ENCODE data around the gene PLCH1. TPM values are rescaled to one million over a fixed set of nuclear protein-coding genes. Genes with fewer than 3 reads are reported as not detected.

The PLCH1 gene
- total and polyA plus RNA-seq, 10 of the 15 experiments (the other 5 are each of a cell fraction or from before 2014, with no cell fraction given): 0.03 to 0.22 (median 0.04) TPM; not detected in 5

- no peak for TF ChIP-seq NFYB (IDR thresholded peaks at IDR 0.05; ENCODE audit: insufficient read depth, low read depth, low read length)
- no peak for TF ChIP-seq ZZZ3 (IDR thresholded peaks at IDR 0.05; ENCODE audit: control insufficient read depth, insufficient read length, low read depth)
- no peak for TF ChIP-seq MYC (IDR thresholded peaks at IDR 0.05; ENCODE audit: insufficient read depth, insufficient read length, insufficient replicate concordance, low read length, severe bottlenecking)
- TF ChIP-seq TCF12 (IDR thresholded peaks at IDR 0.05; ENCODE audit: low read depth, low read length): no peak
- no peak for TF ChIP-seq STAT3 (IDR thresholded peaks at IDR 0.05; ENCODE audit: low read depth, low read length)
- no peak for TF ChIP-seq BACH1 (IDR thresholded peaks at IDR 0.05; ENCODE audit: borderline replicate concordance)
Measured at GRCh38 chr3:155417119-155417517, 327.8 kb downstream of the PLCH1 start (continued).

GRCh38 chr3:155416500-155417118 is 328.3 kb downstream of the PLCH1 start:
- no peaks in the 10 kb centered on the region for H3K36me3 ChIP-seq (ENCODE audit: control insufficient read depth in 2 of 2, insufficient read depth in 2 of 2, low read length in 1 of 2)
- ChIA-PET RAD21 (ENCODE audit: unreplicated experiment) (interaction anchor here (1.0 kb wide), 1 partner anchor 286 kb away, joined by 3 read pairs; no protein-coding TSS in a partner anchor), POLR2A (no interaction called here), SMC1A (ENCODE audit: uncharacterized antibody, unreplicated experiment) (interaction anchor here (2.1 kb wide), 1 partner anchor 12 kb away, joined by 8 read pairs; no protein-coding TSS in a partner anchor), CTCF (no interaction called here)
- no peak overlapping the region for H3K4me3 ChIP-seq
- ATAC-seq: no peak
- H3K9me3 ChIP-seq (replicated peaks; ENCODE audit: control insufficient read depth, insufficient read depth, low read length): no peaks in the 10 kb centered on the region
- no peaks in the 10 kb centered on the region for H3K79me2 ChIP-seq (ENCODE audit: control insufficient read depth, insufficient read depth, low read length)
- H3K9ac ChIP-seq (ENCODE audit: control insufficient read depth, insufficient read depth, low read length): no peak overlapping the region
- H3K4me2 ChIP-seq (ENCODE audit: control insufficient read depth, insufficient read depth): no peak overlapping the region
- H3K4me1 ChIP-seq (ENCODE audit: control insufficient read depth, insufficient read depth, low read length): no peaks in the 10 kb centered on the region
- no peak overlapping the region for H3K27ac ChIP-seq (ENCODE audit: control insufficient read depth, insufficient read depth)
- WGBS (ENCODE audit: insufficient coverage, insufficient replicate concordance, low lambda C conversion rate, missing lambda C conversion rate): 67% methylated on average over 8 of the region's 8 CpGs
- H4K20me1 ChIP-seq (ENCODE audit: control insufficient read depth, insufficient read depth): no peaks in the 10 kb centered on the region
- intact Hi-C loops (cut with micrococcal nuclease; ENCODE audit: unreplicated experiment) (no loop called here), in situ Hi-C loops (cut with MboI) (no loop called here)
- H2AFZ ChIP-seq (ENCODE audit: control insufficient read depth, low read depth, low read length): no peak overlapping the region
- FAIRE-seq: no peak
- TF ChIP-seq RCOR1 (conservative IDR thresholded peaks at IDR 0.05; ENCODE audit: low read depth, low read length) (no peak), PAX8 (IDR thresholded peaks at IDR 0.05) (no peak)
- H3K27me3 ChIP-seq (replicated peaks in 1 of 2; ENCODE audit: control insufficient read depth in 2 of 2, insufficient read depth in 2 of 2, low read length in 1 of 2): no peaks in the 10 kb centered on the region
- DNase-seq (ENCODE audit: low read depth, low spot score): no peak
- BruUV-seq (replicated peaks): no TSS peak
